GM18951 (cell line): ENCODE measurements around the gene GRIFIN.

Experiments
- POLR2A ChIP-seq: IDR thresholded peaks from 4 replicates; pipeline ENCODE4 v1.6.1; 2011; ENCODE audit warnings: mild to moderate bottlenecking; ENCODE audit not compliant: insufficient read length, insufficient read depth; ENCODE audit errors: extremely low read depth
- in situ Hi-C: fragments of 300-500 bp; cut with MboI; formaldehyde crosslinking; loops from one replicate; pipeline ENCODE4 v1.12.0; 2022; ENCODE audit warnings: low sequenced_read_pairs, mixed read lengths, inconsistent platforms; ENCODE audit not compliant: unreplicated experiment

Gene GRIFIN

GRCh38 chr7:2487586-2488271, 11.5 kb upstream of the GRIFIN start:
- in situ Hi-C loops, result no loop called here
- no peak for TF ChIP-seq POLR2A

GRCh38 chr7:2484868-2485267, 8.7 kb upstream of the GRIFIN start:
- in situ Hi-C loops, result no loop called here
- no peak for TF ChIP-seq POLR2A

- TF ChIP-seq POLR2A, result no peak
- in situ Hi-C loops, result no loop called here
Measured at GRCh38 chr7:2483494-2483893, 7.3 kb upstream of the GRIFIN start.

- TF ChIP-seq POLR2A, result no peak
- in situ Hi-C loops, result no loop called here
Measured at GRCh38 chr7:2482725-2483451, 6.7 kb upstream of the GRIFIN start.

GRCh38 chr7:2481195-2481594, 5.0 kb upstream of the GRIFIN start:
- no peak for TF ChIP-seq POLR2A
- in situ Hi-C loops, result no loop called here

GRCh38 chr7:2480070-2480408, 3.8 kb upstream of the GRIFIN start:
- in situ Hi-C loops, result no loop called here
- TF ChIP-seq POLR2A, result no peak

- in situ Hi-C loops, result no loop called here
- TF ChIP-seq POLR2A, result no peak
Measured at GRCh38 chr7:2479276-2480069, 3.3 kb upstream of the GRIFIN start.

- no peak for TF ChIP-seq POLR2A
- in situ Hi-C loops, result no loop called here
Measured at GRCh38 chr7:2478800-2479199, 2.6 kb upstream of the GRIFIN start.

- TF ChIP-seq POLR2A, result no peak
- in situ Hi-C loops, result no loop called here
Measured at GRCh38 chr7:2478399-2478785, 2.2 kb upstream of the GRIFIN start.

- in situ Hi-C loops, result no loop called here
- TF ChIP-seq POLR2A, result no peak
Measured at GRCh38 chr7:2477447-2478398, 1.5 kb upstream of the GRIFIN start.

GRCh38 chr7:2476776-2477446, 713 bp upstream of the GRIFIN start:
- TF ChIP-seq POLR2A, result no peak
- in situ Hi-C loops, result no loop called here

GRCh38 chr7:2475678-2476015, 551 bp downstream of the GRIFIN start:
- in situ Hi-C loops, result no loop called here
- TF ChIP-seq POLR2A, result no peak
